ENCODE results near the gene DNMT3L.

The DNMT3L gene

GRCh38 chr21:44294391-44295162, 32.9 kb upstream of the DNMT3L start:
- no peak overlapping the region for H3K4me3 ChIP-seq (ENCODE audit: low read depth, low read length)
- H3K36me3 ChIP-seq (ENCODE audit: control insufficient read depth, insufficient read depth, low read length), result no peaks in the 10 kb centered on the region
- H3K27ac ChIP-seq (ENCODE audit: low read depth, low read length), result no peak overlapping the region
- no peak overlapping the region for H3K9ac ChIP-seq (ENCODE audit: low read depth, low read length)
- 0 out of 2 replicates have a peak, but pooled peaks cover 5% of the 10 kb centered on the region for H3K4me1 ChIP-seq (ENCODE audit: control insufficient read depth, insufficient read depth, low read length)
- H3K9me3 ChIP-seq (ENCODE audit: control insufficient read depth, insufficient read depth, low read length), result no peaks in the 10 kb centered on the region
- peaks cover 4% of the 10 kb centered on the region for H3K27me3 ChIP-seq (ENCODE audit: control insufficient read depth, insufficient read depth, low read length)

- H3K9ac ChIP-seq (ENCODE audit: low read depth, low read length), result no peak overlapping the region
- no peaks in the 10 kb centered on the region for H3K4me1 ChIP-seq (ENCODE audit: control insufficient read depth, insufficient read depth, low read length)
- no peak overlapping the region for H3K4me3 ChIP-seq (ENCODE audit: low read depth, low read length)
- no peak overlapping the region for H3K27ac ChIP-seq (ENCODE audit: low read depth, low read length)
- no peaks in the 10 kb centered on the region for H3K9me3 ChIP-seq (ENCODE audit: control insufficient read depth, insufficient read depth, low read length)
- no peaks in the 10 kb centered on the region for H3K36me3 ChIP-seq (ENCODE audit: control insufficient read depth, insufficient read depth, low read length)
- peaks cover 4% of the 10 kb centered on the region for H3K27me3 ChIP-seq (ENCODE audit: control insufficient read depth, insufficient read depth, low read length)
Measured at GRCh38 chr21:44293551-44294231, 32.0 kb upstream of the DNMT3L start.

GRCh38 chr21:44292812-44293195, 31.1 kb upstream of the DNMT3L start:
- no peaks in the 10 kb centered on the region for H3K4me1 ChIP-seq (ENCODE audit: control insufficient read depth, insufficient read depth, low read length)
- no peak overlapping the region for H3K4me3 ChIP-seq (ENCODE audit: low read depth, low read length)
- no peak overlapping the region for H3K27ac ChIP-seq (ENCODE audit: low read depth, low read length)
- no peaks in the 10 kb centered on the region for H3K9me3 ChIP-seq (ENCODE audit: control insufficient read depth, insufficient read depth, low read length)
- no peaks in the 10 kb centered on the region for H3K36me3 ChIP-seq (ENCODE audit: control insufficient read depth, insufficient read depth, low read length)
- no peaks in the 10 kb centered on the region for H3K27me3 ChIP-seq (ENCODE audit: control insufficient read depth, insufficient read depth, low read length)
- H3K9ac ChIP-seq (ENCODE audit: low read depth, low read length), result no peak overlapping the region

GRCh38 chr21:44291936-44292811, 30.5 kb upstream of the DNMT3L start:
- Histone ChIP-seq H3K9me3 (ENCODE audit: control insufficient read depth, insufficient read depth, low read length) (no peaks in the 10 kb centered on the region), H3K9ac (ENCODE audit: low read depth, low read length) (no peak overlapping the region), H3K27ac (ENCODE audit: low read depth, low read length) (no peak overlapping the region), H3K36me3 (ENCODE audit: control insufficient read depth, insufficient read depth, low read length) (no peaks in the 10 kb centered on the region), H3K4me1 (ENCODE audit: control insufficient read depth, insufficient read depth, low read length) (no peaks in the 10 kb centered on the region), H3K27me3 (ENCODE audit: control insufficient read depth, insufficient read depth, low read length) (no peaks in the 10 kb centered on the region), H3K4me3 (ENCODE audit: low read depth, low read length) (no peak overlapping the region)

- peaks cover 5% of the 10 kb centered on the region; the same call in 1 of the 2 replicates for H3K27me3 ChIP-seq (ENCODE audit: control insufficient read depth, insufficient read depth, low read length)
- H3K9ac ChIP-seq (ENCODE audit: low read depth, low read length), result no peak overlapping the region
- no peaks in the 10 kb centered on the region for H3K36me3 ChIP-seq (ENCODE audit: control insufficient read depth, insufficient read depth, low read length)
- H3K27ac ChIP-seq (ENCODE audit: low read depth, low read length), result no peak overlapping the region
- H3K4me3 ChIP-seq (ENCODE audit: low read depth, low read length), result no peak overlapping the region
- H3K9me3 ChIP-seq (ENCODE audit: control insufficient read depth, insufficient read depth, low read length), result no peaks in the 10 kb centered on the region
- no peaks in the 10 kb centered on the region for H3K4me1 ChIP-seq (ENCODE audit: control insufficient read depth, insufficient read depth, low read length)
Measured at GRCh38 chr21:44291078-44291935, 29.6 kb upstream of the DNMT3L start.

GRCh38 chr21:44290327-44291077, 28.8 kb upstream of the DNMT3L start:
- Histone ChIP-seq H3K36me3 (ENCODE audit: control insufficient read depth, insufficient read depth, low read length) (no peaks in the 10 kb centered on the region), H3K4me1 (ENCODE audit: control insufficient read depth, insufficient read depth, low read length) (peaks cover 1% of the 10 kb centered on the region), H3K27ac (ENCODE audit: low read depth, low read length) (no peak overlapping the region), H3K27me3 (ENCODE audit: control insufficient read depth, insufficient read depth, low read length) (peaks cover 11% of the 10 kb centered on the region; the same call in 1 of the 2 replicates), H3K9me3 (ENCODE audit: control insufficient read depth, insufficient read depth, low read length) (no peaks in the 10 kb centered on the region), H3K4me3 (ENCODE audit: low read depth, low read length) (no peak overlapping the region), H3K9ac (ENCODE audit: low read depth, low read length) (no peak overlapping the region)

GRCh38 chr21:44289381-44290010, 27.8 kb upstream of the DNMT3L start:
- Histone ChIP-seq H3K27me3 (ENCODE audit: control insufficient read depth, insufficient read depth, low read length) (peaks cover 19% of the 10 kb centered on the region; the same call in 1 of the 2 replicates), H3K9ac (ENCODE audit: low read depth, low read length) (no peak overlapping the region; the same call in 1 of the 2 replicates), H3K4me3 (ENCODE audit: low read depth, low read length) (no peak overlapping the region), H3K27ac (ENCODE audit: low read depth, low read length) (no peak overlapping the region), H3K36me3 (ENCODE audit: control insufficient read depth, insufficient read depth, low read length) (no peaks in the 10 kb centered on the region), H3K4me1 (ENCODE audit: control insufficient read depth, insufficient read depth, low read length) (peaks cover 6% of the 10 kb centered on the region), H3K9me3 (ENCODE audit: control insufficient read depth, insufficient read depth, low read length) (no peaks in the 10 kb centered on the region)

- H3K4me1 ChIP-seq (ENCODE audit: control insufficient read depth, insufficient read depth, low read length), result peaks cover 16% of the 10 kb centered on the region
- peaks cover 19% of the 10 kb centered on the region; the same call in 1 of the 2 replicates for H3K27me3 ChIP-seq (ENCODE audit: control insufficient read depth, insufficient read depth, low read length)
- no peak overlapping the region for H3K27ac ChIP-seq (ENCODE audit: low read depth, low read length)
- no peaks in the 10 kb centered on the region for H3K36me3 ChIP-seq (ENCODE audit: control insufficient read depth, insufficient read depth, low read length)
- no peaks in the 10 kb centered on the region for H3K9me3 ChIP-seq (ENCODE audit: control insufficient read depth, insufficient read depth, low read length)
- H3K4me3 ChIP-seq (ENCODE audit: low read depth, low read length), result no peak overlapping the region
- no peak overlapping the region for H3K9ac ChIP-seq (ENCODE audit: low read depth, low read length)
Measured at GRCh38 chr21:44288251-44289110, 26.8 kb upstream of the DNMT3L start.
